HG03354 (cell line): ENCODE measurements around the gene RBBP8NL.

Experiments
- ATAC-seq: cut with Tn5 transposase; IDR thresholded peaks from one replicate; pipeline ENCODE4 v1.9.1; 2021; ENCODE audit warnings: mild to moderate bottlenecking; ENCODE audit not compliant: unreplicated experiment, poor library complexity, severe bottlenecking

RBBP8NL gene

GRCh38 chr20:62368392-62368975 is 58.9 kb downstream of the RBBP8NL start:
- no peak for ATAC-seq

- ATAC-seq, result no peak
Observed at GRCh38 chr20:62367633-62368391, 59.5 kb downstream of the RBBP8NL start.

DNA sequence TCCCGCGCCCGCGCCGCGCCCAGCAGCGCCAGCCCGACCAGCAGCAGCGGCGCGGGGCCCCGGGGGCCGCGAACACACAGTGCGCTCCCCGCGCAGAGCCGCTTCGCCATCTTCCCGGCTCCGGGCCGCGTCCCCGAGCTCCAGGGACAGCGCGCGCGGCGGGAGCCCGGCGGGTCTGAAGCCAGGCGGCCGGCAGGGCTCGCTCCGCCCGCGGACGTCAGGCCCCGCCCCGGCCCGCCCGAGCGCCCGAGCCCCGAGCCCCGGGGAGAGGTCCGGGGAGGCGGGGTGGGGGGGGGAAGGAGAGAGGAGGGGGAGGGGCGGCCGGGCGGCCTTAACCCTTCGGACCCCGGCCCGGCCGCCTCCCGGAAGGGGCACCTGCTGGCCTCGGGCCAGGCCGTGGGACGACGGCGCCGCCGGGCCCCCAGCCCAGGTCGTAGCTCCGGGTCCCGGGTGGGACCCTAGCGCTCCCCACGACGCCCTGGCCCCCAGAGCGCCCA is 60.2 kb downstream of the RBBP8NL start, which contains the start of gene LAMA5:
Gene LAMA5 (minus strand): TSS at position 177 of the 497 bp plus-strand sequence. CDS start 67 bp downstream, at position 110.
- ATAC-seq, result no peak

- no peak for ATAC-seq
Observed at GRCh38 chr20:62366370-62367135, 60.8 kb downstream of the RBBP8NL start.

DNA sequence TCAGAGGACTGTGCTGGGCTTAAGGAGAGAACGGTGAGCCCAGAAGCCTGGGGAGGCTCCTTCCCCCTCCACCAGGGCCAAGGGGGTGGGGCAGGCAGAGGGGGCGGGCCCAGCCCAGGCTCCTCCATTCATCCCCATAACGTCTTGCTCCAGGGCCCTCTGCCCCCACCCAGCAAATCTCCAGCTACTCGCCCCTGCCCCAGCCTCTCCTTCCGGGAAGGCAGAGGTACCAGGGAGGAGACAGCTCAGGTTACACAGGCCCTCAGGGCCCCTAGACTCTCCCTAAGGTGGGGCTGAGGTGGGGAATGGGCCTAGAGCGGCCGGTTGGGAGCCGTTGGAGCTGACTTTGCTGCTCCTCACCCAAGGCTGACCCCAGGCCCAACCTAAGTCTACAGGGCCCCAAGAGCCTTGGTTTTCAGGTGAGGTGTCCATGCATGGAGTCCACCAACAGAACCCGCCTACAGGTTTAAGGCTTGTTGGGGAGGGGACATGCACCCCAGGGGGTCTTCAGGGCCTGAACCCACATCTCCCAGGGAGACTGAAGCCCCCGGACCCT is 61.4 kb downstream of the RBBP8NL start:
- no peak for ATAC-seq

DNA sequence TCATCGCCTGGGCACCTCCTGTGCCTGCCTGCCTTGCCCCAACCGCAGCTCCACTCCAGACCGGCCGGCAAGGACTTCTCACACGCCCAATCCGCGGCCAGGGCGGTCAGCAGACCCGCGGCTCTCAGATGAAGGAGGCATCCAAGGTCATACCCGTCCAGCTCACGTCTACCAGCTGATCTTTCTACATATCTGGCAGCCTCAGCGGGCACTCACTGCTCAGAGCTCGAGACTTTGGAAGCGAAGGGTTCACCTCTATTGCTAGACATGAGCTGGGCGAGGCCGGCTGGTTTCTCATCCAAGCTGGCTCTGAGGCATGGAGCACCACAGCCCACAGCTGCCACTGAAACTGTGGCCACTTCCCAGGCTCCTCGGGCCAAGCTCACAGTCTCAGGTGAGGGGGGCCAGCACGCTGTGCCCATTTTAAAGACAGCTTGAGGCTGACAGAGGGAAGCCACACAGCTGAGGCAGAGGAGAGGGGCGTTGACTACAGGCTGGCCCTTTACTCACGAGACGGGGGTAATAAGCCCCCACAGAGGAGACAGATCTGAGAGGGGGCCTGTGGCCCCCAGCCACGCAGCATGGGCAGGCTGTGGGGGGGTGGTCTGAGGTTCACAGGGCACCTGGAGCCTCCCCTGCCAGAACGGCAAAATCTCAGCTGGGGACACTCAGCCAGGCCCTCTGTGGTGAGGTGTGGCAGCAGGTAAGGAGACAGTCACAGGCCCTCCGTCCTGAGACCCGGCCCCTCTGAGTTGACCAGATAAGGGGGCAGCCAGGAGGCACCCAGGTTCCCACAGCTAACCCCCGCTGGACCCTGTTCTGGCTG is 62.2 kb downstream of the RBBP8NL start:
- no peak for ATAC-seq

DNA sequence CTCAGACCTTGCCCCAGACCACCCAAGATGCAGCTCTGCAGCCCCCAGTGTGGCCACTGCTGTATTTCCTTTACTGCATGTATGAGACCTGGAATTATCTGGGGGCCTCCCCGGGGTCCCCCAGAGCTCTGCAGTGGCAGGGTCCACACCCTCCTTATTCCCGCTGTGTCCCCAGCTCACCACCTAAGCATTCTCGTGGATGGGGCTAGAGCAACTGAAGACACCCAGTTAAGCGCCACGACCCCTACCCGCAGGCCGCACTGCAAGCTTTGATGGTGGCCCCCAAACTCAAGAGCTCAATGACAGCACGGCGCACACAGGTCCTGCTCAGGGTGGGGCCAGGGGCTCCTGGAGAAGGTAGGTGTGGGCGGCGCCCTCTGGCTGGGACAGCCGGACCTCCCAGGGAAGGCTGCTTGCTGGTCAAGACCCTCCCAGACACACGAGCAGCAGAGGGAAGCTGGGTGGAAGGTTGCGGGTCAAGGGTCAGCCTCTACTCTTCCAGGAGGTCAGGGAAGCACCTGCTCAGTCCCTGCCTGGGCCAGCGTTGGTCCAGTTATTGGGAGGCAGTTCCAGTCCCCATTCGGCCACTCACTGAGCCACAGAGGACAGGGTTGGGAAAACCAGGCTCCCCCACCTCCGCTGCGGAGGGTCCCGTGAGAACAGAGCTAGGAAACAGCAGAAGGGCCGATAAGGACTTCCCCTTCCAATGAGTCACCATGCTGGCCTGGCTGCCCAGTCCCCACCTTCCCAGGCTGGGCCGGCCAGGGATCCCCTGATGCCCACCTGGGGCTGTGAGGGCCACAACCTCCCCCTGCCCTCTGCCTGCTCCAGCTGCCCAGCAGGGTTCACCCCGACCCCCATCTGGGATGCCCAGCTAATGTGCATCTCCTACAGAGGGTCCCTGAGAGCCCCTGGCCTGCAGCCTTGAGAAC is 63.2 kb downstream of the RBBP8NL start:
- ATAC-seq, result no peak

DNA sequence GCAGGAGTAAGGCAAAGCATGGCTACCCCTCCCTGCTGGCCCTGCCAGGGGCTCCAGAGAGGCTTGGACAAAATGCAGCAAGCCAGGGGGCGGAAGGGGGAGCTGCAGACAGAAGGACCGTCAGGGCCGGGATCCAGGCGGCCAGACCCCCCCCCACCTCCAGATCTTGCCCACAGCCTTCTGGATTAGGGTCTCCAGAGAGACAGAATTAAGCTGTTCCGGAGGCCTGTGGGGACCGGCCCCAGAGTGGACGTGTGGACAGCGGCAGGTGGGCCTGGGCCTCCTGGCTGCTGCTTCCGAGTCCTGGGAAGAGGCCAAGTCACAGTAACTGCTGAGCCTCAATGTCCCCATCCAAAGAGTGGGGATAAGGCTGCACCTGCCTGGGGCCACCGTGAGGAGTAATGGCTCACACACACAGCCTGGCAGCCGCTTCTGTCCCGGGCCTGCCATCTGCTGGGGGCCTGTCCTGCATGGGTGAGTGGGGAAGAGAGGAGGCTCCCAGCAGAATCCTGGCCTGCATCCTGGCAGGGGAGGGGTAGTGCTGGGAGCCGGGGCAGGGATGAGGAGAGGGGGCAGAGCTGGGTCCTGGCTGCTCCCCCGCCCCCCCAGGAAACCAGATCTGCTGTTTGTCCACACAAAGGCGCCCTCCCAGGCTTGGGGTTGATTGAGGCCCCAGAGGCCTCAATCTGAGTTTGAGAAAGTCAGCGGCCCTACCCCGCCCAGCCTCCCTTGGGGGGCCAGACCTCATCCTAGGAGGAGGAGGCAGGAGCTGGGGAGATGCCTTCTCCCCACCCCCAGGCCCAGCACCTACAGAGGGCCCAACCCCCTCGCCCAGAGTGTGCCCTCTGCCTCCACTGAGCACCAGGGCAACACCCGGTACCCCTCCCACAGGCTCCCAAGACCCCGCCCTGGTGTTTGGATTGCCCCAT is 64.1 kb downstream of the RBBP8NL start:
- no peak for ATAC-seq

DNA sequence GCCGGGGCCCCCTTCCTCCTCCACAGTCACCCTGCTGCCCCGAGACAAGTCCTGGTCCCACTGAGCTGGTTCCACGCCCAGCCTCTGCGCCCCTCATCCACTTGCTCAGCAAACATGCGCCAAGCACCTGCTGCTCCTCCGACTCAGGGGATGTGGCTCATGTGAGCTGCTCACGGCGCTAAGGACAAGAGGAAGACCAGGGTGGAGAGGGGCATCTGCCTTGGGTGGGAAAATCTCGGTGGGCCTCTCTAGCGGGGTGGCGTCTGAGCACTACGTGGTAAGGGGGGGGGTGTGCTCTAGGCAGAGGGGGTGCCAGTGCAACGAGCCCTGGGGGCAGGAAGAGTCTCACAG is 64.8 kb downstream of the RBBP8NL start:
- no peak for ATAC-seq

- no peak for ATAC-seq
Observed at GRCh38 chr20:62361799-62362589, 65.3 kb downstream of the RBBP8NL start.

DNA sequence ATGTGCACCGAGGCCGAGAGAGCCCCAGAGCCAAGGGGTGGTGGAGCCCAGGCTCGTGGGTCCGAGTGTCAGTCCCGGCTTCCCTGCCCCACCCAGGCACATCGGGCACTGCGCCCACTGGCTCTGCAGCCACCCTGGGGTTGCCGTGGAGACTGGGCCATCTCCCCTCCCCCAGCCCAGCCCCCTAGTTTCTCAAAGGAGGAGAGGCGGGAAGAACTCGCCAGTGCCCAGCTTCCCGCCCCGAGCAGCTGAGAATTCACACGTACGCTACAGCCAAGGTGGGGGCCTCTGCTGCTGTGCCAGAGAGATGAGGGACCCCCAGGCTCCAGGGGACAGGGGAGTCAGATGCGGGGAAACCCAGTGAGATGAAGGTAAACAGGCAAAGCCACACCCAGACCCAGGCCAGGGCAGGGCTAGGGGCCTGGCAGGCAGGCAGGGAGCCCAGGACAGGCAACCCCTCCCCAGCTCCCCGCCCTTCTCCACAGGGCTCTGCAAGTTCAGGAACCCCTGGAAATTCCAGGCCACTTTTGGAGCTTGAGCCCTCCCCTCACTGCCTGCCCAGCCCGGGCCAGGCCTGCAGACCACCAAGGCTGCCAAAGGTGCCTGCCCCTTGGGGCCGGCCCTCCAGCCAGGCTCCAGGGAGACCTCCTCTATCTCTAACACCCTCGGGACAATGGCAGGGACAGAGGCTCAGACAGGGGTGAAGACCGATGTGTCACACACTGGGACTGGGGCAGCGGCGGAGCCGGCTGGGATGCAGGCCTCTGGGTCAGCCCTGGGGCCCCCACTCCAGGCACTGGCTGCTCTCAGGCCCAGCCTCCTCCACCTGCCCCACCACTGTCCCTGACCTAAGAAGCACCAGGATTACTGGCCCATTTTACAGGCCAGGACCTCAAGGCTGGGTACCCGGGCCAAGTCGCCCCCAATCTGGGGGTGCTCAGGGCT is 66.2 kb downstream of the RBBP8NL start:
- no peak for ATAC-seq
